Endothelial cell (in vitro differentiated cells): ENCODE data around the gene COL6A3. TPM values are rescaled to one million over a fixed set of nuclear protein-coding genes. Genes with fewer than 3 reads are reported as not detected.

Experiments used
- DNase-seq: peaks from one replicate; pipeline ENCODE4 v3.0.0; 2021; ENCODE audit warnings: low spot score
- H3K27ac Mint-ChIP-seq: one replicate; pipeline ENCODE4 v1.8.0; 2021; ENCODE audit warnings: mixed read lengths, inconsistent platforms; ENCODE audit not compliant: unreplicated experiment
- H3K27me3 Mint-ChIP-seq: one replicate; pipeline ENCODE4 v1.8.0; 2021; ENCODE audit warnings: mild to moderate bottlenecking, moderate library complexity, mixed read lengths, inconsistent platforms; ENCODE audit not compliant: unreplicated experiment
- H3K36me3 Mint-ChIP-seq: one replicate; pipeline ENCODE4 v1.8.0; 2021; ENCODE audit warnings: mild to moderate bottlenecking, low read depth, mixed read lengths, inconsistent platforms; ENCODE audit not compliant: unreplicated experiment
- H3K4me1 Mint-ChIP-seq: one replicate; pipeline ENCODE4 v1.8.0; 2021; ENCODE audit warnings: mild to moderate bottlenecking, mixed read lengths, inconsistent platforms; ENCODE audit not compliant: unreplicated experiment
- H3K4me3 Mint-ChIP-seq: one replicate; pipeline ENCODE4 v1.8.0; 2021; ENCODE audit warnings: mild to moderate bottlenecking, mixed read lengths, inconsistent platforms; ENCODE audit not compliant: unreplicated experiment
- H3K9me3 Mint-ChIP-seq: one replicate; pipeline ENCODE4 v1.8.0; 2021; ENCODE audit warnings: mixed read lengths, inconsistent platforms; ENCODE audit not compliant: unreplicated experiment
- total RNA-seq: library from RNA; stranded (reverse); fragmentation: NEBNext Ultra II Directional; extraction: Animal tissue kit (Norgen Biotek cat#: 25700); gene quantifications from one replicate; pipeline ENCODE4 v1.2.1, GENCODE V29; 2021; ENCODE audit not compliant: unreplicated experiment
- TF ChIP-seq, protein P1 (sequence below): fragments of 200-600 bp; sonication (generic); IDR thresholded peaks from one replicate; pipeline ENCODE4 v1.5.0; 2021; ENCODE audit warnings: antibody characterized with exemption; ENCODE audit not compliant: unreplicated experiment

The COL6A3 gene
- total RNA-seq, 1 donor from 2014 or later = 1.6 TPM

- Mint-ChIP-seq H3K4me3 (no peak overlapping the region), H3K27me3 (no peaks in the 10 kb centered on the region), H3K27ac (no peak overlapping the region), H3K36me3 (no peaks in the 10 kb centered on the region), H3K9me3 (no peaks in the 10 kb centered on the region), H3K4me1 (no peaks in the 10 kb centered on the region)
- TF ChIP-seq, protein P1, sequence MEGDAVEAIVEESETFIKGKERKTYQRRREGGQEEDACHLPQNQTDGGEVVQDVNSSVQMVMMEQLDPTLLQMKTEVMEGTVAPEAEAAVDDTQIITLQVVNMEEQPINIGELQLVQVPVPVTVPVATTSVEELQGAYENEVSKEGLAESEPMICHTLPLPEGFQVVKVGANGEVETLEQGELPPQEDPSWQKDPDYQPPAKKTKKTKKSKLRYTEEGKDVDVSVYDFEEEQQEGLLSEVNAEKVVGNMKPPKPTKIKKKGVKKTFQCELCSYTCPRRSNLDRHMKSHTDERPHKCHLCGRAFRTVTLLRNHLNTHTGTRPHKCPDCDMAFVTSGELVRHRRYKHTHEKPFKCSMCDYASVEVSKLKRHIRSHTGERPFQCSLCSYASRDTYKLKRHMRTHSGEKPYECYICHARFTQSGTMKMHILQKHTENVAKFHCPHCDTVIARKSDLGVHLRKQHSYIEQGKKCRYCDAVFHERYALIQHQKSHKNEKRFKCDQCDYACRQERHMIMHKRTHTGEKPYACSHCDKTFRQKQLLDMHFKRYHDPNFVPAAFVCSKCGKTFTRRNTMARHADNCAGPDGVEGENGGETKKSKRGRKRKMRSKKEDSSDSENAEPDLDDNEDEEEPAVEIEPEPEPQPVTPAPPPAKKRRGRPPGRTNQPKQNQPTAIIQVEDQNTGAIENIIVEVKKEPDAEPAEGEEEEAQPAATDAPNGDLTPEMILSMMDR = no peak
- no peak for DNase-seq
These were observed 23.7 kb downstream of the COL6A3 start for GRCh38 chr2:237390235-237390634.

- TF ChIP-seq, protein P1 = no peak
- no peak for DNase-seq
- no peak overlapping the region for H3K4me3 Mint-ChIP-seq
- H3K27ac Mint-ChIP-seq = no peak overlapping the region
- peaks cover 1% of the 10 kb centered on the region for H3K27me3 Mint-ChIP-seq
- no peaks in the 10 kb centered on the region for H3K36me3 Mint-ChIP-seq
- H3K9me3 Mint-ChIP-seq = no peaks in the 10 kb centered on the region
- H3K4me1 Mint-ChIP-seq = no peaks in the 10 kb centered on the region
These were observed 24.1 kb downstream of the COL6A3 start for GRCh38 chr2:237389831-237390230.

DNA sequence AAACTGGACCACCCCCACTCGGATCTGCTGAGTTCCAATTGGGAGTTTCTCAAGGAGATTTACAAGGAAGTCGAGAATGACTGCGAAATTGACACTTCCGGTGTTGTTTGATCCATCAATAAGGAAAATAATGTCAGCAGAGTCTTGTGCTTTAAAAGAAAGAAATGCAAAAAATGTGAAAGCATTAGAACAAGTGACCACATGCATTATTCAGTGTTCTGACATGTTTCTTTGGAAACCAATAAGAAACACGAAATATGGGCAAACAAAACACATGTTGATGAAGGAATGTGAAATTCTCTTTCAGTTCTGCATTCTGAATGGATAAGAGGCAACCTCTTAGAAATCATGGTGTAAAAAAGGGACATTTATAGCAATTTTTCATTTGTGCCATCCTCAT lies 25.9 kb downstream of the COL6A3 start:
- no peak overlapping the region for H3K27ac Mint-ChIP-seq
- no peak for DNase-seq
- peaks cover 1% of the 10 kb centered on the region for H3K27me3 Mint-ChIP-seq
- no peaks in the 10 kb centered on the region for H3K4me1 Mint-ChIP-seq
- TF ChIP-seq, protein P1 = no peak
- H3K4me3 Mint-ChIP-seq = no peak overlapping the region
- no peaks in the 10 kb centered on the region for H3K36me3 Mint-ChIP-seq
- H3K9me3 Mint-ChIP-seq = no peaks in the 10 kb centered on the region

DNA sequence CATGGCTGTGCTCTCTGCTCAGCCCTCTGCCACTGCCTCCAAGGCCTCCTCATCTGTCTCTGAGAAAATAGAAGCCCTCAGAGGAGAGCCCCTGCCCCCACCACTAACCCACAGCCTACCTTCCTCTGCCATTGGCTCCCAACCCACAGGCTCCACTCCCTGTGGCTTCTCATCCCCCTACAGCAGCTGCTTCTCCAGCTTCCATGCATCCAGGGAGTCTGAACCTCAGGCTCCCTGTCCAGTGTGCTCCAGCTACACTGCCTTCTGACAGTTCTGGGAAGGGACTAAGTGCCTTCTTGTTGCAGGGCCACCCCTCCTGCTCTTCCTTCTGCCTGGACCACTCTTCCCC lies 29.3 kb downstream of the COL6A3 start:
- peaks cover 4% of the 10 kb centered on the region for H3K27me3 Mint-ChIP-seq
- H3K4me1 Mint-ChIP-seq = no peaks in the 10 kb centered on the region
- H3K27ac Mint-ChIP-seq = no peak overlapping the region
- no peak overlapping the region for H3K4me3 Mint-ChIP-seq
- H3K9me3 Mint-ChIP-seq = no peaks in the 10 kb centered on the region
- TF ChIP-seq, protein P1 = no peak
- no peaks in the 10 kb centered on the region for H3K36me3 Mint-ChIP-seq
- no peak for DNase-seq

- no peak overlapping the region for H3K27ac Mint-ChIP-seq
- H3K36me3 Mint-ChIP-seq = no peaks in the 10 kb centered on the region
- no peak overlapping the region for H3K4me3 Mint-ChIP-seq
- H3K9me3 Mint-ChIP-seq = no peaks in the 10 kb centered on the region
- TF ChIP-seq, protein P1 = no peak
- H3K4me1 Mint-ChIP-seq = no peaks in the 10 kb centered on the region
- no peak for DNase-seq
- H3K27me3 Mint-ChIP-seq = peaks cover 4% of the 10 kb centered on the region
These were observed 29.8 kb downstream of the COL6A3 start for GRCh38 chr2:237383991-237384671.
